Measurements from ENCODE around the gene MVB12B.

GRCh38 chr9:126483468-126484073 lies 156.9 kb downstream of the MVB12B start:
- TF ChIP-seq CTCF (IDR thresholded peaks at IDR 0.05; ENCODE audit: insufficient read depth, low read length) (no peak), SPI1 (IDR thresholded peaks at IDR 0.05; ENCODE audit: borderline replicate concordance, low read depth) (no peak), REST (IDR thresholded peaks at IDR 0.05; ENCODE audit: insufficient replicate concordance, low read depth) (no peak), POLR2AphosphoS5 (IDR thresholded peaks at IDR 0.05; ENCODE audit: low read depth) (no peak), GABPA (IDR thresholded peaks at IDR 0.05; ENCODE audit: low read depth) (no peak)
